ENCODE results near the gene PYDC2. TPM values are rescaled to one million over a fixed set of nuclear protein-coding genes. Genes with fewer than 3 reads are reported as not detected.

Gene PYDC2
- not detected in 2 replicates for total RNA-seq (2014; rRNA removed; shearing (Covaris generic))

DNA sequence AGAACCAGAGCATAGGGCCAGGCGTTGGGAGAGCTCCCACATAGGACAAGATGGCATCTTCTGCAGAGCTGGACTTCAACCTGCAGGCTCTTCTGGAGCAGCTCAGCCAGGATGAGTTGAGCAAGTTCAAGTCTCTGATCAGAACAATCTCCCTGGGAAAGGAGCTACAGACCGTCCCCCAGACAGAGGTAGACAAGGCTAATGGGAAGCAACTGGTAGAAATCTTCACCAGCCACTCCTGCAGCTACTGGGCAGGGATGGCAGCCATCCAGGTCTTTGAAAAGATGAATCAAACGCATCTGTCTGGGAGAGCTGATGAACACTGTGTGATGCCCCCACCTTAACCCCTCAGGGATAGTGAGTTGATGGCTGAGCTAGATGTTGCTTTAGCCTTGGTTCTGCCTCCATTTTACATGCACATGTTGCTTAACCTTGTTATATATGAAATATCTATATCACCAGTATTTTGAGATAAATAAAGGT lies at the start of gene PYDC2:
PYDC2 (plus strand) TSS at position 51 of the 483 bp plus-strand sequence; CDS start at position 51, 0 bp downstream.
- DNase-seq (ENCODE audit: low spot score) = no peak
- in situ Hi-C loops (cut with HindIII; ENCODE audit: low sequenced_read_pairs) = no loop called here

DNA sequence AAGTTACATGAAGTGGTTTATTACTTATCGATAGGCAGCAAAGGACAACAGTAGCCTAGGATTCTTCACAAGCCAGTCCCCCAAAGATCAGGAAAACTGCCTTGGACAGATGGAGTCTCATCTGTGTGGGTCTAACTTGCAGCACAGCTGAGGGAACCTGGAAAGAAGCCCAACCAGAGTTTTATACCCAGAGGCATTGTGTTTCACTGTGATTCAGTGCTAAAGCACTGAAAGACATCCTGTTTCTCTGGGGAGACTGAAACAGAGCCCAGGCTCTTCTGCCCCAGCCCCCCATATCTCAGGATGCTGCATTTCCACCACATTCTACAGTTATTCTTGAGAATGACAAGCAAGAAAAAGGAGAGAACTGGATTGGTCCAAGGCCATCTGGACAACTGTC lies 48.2 kb upstream of the PYDC2 start:
- no peak for DNase-seq (ENCODE audit: low spot score)
- in situ Hi-C loops (cut with HindIII; ENCODE audit: low sequenced_read_pairs) = no loop called here

DNA sequence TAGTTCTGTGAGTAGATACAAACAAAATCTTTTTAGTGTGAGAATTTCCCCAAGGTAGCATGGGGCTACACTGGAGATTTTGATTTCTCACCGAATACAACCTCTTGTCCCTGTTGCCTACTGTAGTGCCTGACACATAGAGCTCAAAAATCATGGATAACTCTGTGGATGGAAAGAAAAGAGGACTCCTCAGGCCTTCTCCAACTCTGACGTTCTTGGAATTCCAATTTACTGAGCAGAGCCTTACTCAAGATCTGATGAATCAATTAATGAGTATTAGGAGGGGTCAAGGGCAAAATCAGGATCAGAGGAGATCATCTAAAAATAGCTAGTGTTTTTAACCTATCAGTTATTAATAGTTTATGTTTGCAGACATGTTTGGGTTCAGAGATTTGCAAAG lies 46.7 kb upstream of the PYDC2 start:
- no peak for DNase-seq (ENCODE audit: low spot score)
- in situ Hi-C loops (cut with HindIII; ENCODE audit: low sequenced_read_pairs) = no loop called here

DNA sequence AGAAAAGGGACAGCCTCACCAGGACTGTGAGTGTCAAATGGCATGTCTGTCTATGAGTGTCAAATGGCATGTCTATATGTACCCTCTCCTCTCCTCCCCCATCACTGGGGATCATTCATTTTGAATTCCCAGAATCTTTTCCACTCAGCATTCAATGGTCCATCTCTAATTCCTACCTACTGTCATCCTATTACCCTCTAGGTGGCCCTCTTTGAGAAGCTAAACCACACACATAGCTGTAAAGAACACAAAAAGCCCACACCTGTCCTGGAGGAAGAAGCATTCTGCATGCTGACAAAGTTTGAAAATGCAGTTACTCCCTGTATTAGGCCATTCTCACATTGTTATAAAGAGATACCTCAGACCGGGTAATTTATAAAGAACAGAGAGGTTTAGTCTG lies 46.2 kb upstream of the PYDC2 start:
- no peak for DNase-seq (ENCODE audit: low spot score)
- in situ Hi-C loops (cut with HindIII; ENCODE audit: low sequenced_read_pairs) = no loop called here

DNA sequence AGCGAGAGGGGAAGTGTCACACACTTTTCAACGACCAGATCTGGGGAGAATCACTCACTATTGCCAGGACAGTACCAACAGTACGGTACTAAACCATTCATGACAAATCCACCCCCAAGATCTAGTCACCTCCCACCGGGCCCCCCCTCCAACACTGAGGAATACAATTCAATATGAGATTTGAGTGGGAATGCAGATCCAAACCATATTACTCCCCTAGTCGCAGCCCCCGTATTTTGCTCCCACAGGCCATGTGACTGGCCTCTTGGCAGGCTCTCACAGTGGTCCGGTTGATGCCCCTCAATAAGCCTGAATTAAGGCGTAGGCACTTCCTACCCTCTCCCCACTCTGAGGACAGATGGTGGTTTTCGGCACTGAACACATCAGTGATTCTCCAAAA lies 45.4 kb upstream of the PYDC2 start:
- in situ Hi-C loops (cut with HindIII; ENCODE audit: low sequenced_read_pairs) = no loop called here
- no peak for DNase-seq (ENCODE audit: low spot score)

DNA sequence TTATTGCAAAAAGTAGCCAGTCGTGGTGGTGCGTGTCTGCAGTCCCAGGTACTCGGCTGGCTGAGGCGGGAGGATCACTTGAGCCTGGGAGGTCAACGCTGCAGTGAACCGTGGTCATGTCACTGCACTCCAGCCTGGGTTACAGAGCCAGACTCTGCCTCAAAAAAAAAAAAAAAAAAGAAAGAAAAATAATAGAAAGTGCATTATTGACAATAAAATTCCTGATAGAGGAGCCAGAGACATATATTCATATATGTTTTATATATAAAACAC lies 43.6 kb upstream of the PYDC2 start:
- in situ Hi-C loops (cut with HindIII; ENCODE audit: low sequenced_read_pairs) = no loop called here
- no peak for DNase-seq (ENCODE audit: low spot score)

DNA sequence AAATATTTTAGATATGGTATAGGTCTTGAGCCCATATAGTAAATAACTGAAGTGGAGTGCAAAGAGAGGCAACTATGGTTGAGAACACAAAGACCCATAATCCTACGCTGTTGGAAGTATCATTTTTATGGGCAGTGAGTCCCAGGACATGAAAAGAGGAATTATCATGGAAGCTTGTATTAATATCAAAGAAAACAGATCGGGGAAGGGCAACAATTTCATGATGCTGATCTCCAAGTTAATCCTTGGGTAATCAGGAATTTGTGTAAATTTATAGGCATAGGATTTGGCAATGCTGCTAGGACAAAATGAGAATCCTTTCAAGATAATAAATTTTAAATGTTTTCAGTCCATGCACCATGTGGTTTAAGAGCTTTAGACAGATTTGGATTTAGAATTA lies 40.2 kb upstream of the PYDC2 start:
- DNase-seq (ENCODE audit: low spot score) = no peak
- in situ Hi-C loops (cut with HindIII; ENCODE audit: low sequenced_read_pairs) = no loop called here

DNA sequence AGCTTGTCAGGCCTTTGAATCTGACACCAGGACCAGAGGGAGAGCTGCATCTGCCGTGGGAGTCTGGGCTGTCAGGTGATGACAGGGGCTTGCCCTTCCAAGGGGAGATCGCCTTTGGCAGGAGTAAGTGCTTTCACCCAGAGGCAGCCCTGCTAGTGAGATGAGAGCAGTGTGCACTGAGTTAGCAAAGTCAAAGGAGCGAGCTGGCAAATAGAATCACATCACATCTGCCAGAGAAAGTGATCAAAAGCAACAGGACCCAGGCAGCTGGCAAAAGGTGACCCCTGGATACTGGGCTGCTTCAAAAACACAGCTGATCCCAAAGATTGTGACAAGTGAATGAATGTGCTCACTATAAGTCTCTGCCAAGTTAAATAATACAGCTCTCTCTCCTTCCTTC lies 36.1 kb upstream of the PYDC2 start:
- in situ Hi-C loops (cut with HindIII; ENCODE audit: low sequenced_read_pairs) = no loop called here
- no peak for DNase-seq (ENCODE audit: low spot score)

DNA sequence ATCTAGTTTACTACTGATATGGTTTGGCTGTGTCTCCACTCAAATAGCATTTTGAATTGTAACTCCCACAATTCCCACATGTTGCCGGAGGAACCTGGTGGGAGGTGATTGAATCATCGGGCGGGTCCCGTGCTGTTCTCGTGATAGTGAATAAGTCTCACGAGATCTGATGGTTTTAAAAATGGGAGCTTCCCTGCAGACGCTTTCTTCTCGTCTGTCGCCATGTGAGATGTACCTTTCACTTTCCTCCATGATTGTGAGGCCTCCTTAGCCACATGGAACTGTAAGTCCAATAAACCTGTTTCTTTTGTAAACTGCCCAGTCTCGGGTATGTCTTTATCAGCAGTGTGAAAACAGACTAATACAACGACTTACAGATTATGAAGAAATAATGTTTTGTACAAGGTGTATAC lies 35.6 kb upstream of the PYDC2 start:
- in situ Hi-C loops (cut with HindIII; ENCODE audit: low sequenced_read_pairs) = no loop called here

DNA sequence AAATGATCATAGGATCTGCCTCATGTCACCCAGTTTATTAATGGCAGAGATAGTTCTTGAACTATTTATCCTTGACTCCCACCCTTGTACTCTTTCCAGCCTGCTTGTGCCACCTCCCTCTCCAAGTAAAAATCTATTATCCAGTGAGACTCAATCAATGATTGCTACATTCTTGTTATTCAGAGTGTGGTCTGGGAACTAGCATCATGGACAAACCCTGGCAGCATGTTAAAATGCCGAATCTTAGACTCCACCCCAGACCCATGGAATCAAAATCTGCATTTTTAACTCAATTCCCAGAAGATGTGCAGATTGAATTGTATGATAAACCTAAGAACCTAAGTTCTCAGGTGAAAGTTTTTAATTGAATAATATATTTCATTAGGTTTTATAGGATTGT lies 34.7 kb upstream of the PYDC2 start:
- DNase-seq (ENCODE audit: low spot score) = no peak
- in situ Hi-C loops (cut with HindIII; ENCODE audit: low sequenced_read_pairs) = no loop called here

More for the DNA sequence above, 35.6 kb upstream of the PYDC2 start:
- DNase-seq (ENCODE audit: low spot score) = no peak

DNA sequence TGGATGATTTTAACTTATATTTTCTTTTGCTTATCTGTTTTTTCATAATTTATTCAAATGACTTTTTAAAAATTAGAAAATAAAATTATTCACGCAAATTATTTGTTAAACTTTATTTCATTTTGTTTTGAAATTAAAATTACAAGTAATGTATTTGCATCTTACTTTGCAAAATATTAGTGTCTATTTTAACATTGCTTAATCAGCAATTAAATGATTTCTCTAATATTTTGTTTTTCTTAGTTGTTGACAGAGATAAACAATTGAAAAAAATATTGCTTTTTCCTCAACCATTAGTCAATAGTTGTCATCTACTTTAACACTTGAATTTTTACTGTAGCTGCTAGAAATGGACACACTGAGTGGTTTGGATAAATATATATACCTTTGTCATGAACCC lies 32.8 kb upstream of the PYDC2 start:
- in situ Hi-C loops (cut with HindIII; ENCODE audit: low sequenced_read_pairs) = no loop called here

DNA sequence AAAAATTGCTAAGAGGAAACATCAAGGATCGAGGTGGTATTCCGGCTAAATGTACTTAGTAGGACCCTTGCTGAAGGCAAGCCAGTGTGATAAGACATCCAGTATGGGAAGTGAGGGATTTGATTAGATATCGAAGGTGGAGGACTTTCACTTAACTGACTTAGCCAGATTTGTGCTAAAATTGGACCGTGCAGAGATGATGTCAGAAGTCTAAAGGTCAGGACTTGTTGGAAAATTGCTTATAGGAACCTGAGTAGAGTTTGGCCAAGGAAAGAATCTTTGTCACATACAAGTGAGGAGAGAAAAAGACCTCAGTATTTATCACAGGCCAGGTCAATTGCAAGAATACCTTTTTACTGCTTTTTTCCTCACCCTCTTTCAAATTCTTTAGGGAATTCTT lies 30.9 kb upstream of the PYDC2 start:
- in situ Hi-C loops (cut with HindIII; ENCODE audit: low sequenced_read_pairs) = no loop called here

More for the DNA sequence above, 32.8 kb upstream of the PYDC2 start:
- DNase-seq (ENCODE audit: low spot score) = no peak

DNA sequence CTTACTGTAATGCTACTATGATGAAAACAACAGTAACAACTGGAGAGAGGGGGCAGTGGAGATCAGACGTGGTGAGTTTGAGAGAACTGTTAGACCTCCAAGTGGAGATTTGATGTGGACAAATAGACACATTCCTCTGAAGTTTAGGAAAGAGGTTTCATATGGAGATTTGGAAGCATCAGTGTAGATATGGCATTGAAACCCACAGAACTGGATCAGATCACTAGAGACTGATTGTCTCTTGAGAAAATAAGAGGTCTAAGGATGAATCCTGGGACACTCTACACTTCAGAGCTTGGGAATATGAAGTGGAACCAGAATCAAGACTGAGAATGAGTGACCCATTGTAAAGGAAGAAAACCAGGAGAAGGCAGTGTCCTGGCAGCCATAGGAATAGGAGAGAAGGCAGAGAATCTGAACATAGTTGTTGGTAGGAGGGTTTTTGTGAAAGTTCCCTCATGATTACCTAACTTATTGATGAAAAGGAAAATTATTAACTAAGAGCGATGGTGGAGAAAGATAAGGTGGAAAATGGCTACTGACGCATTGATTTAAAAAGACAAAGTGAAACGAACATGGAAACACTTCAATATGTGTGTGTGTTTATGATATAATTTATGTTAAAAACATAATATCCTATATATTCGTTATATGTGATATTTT lies 29.7 kb upstream of the PYDC2 start:
- no peak for DNase-seq (ENCODE audit: low spot score)
- in situ Hi-C loops (cut with HindIII; ENCODE audit: low sequenced_read_pairs) = no loop called here

More for the DNA sequence above, 30.9 kb upstream of the PYDC2 start:
- DNase-seq (ENCODE audit: low spot score) = no peak

DNA sequence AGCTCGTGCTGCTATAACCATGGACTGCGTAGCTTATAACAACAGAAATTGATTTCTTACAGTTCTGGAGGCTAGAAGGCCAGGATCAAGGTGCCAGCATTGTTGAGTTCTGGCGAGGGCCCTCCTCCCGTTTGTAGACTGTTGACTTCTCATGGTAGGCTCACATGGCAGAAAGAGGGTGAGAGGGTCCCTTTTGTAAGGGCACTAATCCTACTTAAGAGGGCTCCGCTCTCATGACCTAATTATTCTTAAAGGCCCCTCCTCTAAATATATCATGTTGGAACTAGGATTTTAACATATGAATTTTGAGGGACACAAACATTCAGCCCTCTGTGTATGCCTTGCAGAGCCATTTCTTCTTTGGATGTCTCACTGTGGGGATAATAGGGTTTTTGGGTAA lies 28.8 kb upstream of the PYDC2 start:
- in situ Hi-C loops (cut with HindIII; ENCODE audit: low sequenced_read_pairs) = no loop called here

DNA sequence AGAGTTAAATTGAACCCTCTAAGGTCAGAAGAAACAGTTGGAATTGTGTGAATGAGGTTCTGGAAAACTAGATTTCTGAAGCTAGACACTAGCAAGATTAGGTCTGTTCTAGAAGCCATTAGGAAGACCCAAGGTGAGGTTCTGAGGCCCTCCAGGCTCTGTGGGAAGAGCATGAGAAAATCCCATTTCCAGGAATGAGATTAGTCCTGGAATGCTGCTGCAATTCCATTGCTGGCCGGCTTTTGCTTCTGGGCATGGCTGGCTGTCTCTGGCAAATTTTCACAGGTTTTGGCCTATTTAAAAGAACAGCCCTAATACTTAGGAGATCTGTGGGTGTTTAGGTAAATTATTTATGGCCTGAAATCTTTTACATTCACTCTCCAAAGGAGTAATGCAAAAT lies 26.9 kb upstream of the PYDC2 start:
- in situ Hi-C loops (cut with HindIII; ENCODE audit: low sequenced_read_pairs) = no loop called here
- DNase-seq (ENCODE audit: low spot score) = no peak

More for the DNA sequence above, 28.8 kb upstream of the PYDC2 start:
- no peak for DNase-seq (ENCODE audit: low spot score)

DNA sequence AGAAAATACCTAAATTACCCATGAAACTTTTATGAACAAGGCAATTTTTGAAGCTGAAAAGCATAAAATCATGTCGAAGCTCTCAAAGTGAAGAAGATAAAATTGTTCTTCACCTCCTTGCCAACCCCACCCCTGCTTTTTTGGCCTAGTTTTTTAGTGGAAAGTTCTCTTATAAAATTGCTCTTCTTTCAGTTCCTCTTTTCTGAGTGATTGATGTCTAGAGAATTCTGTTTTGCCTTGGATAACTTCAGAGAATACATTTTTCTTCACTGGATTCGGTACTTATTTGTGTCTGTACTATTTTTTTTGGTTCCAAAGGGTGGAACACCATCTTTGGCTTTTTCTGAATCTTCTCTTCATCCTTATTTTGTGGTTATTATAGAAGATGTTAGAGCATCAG lies 25.0 kb upstream of the PYDC2 start:
- in situ Hi-C loops (cut with HindIII; ENCODE audit: low sequenced_read_pairs) = no loop called here
- no peak for DNase-seq (ENCODE audit: low spot score)

DNA sequence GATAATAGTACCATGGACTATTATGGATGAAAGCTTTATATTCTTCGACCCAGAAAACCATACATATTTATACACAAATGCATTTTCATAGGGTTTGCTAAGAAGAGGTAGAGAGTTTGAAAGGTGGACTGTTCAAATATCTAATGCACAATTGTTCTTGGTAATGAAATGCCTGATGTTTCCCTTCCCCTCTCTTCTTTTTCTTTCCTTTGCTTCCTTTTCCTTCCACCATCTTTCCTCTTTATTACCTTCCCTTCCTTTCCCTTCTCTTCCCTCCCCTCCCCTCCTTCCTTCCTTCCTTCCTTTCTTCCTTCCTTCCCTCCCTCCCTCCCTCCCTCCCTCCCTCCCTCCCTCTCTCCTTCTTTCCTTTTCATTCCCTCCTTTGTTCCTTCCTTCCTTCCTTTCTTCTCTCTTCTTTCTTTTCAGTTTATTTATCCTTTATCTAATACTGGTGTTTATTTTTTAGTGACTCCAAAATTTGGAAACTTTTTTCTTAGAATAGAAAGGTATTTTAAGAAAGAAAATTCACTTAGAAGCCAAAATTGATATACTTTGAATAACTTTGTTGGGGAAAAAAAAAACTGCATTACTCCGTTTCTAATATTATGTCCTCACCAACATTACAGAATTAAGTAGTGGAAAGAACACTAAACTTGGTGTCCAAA lies 22.7 kb upstream of the PYDC2 start:
- in situ Hi-C loops (cut with HindIII; ENCODE audit: low sequenced_read_pairs) = no loop called here
- DNase-seq (ENCODE audit: low spot score) = no peak

DNA sequence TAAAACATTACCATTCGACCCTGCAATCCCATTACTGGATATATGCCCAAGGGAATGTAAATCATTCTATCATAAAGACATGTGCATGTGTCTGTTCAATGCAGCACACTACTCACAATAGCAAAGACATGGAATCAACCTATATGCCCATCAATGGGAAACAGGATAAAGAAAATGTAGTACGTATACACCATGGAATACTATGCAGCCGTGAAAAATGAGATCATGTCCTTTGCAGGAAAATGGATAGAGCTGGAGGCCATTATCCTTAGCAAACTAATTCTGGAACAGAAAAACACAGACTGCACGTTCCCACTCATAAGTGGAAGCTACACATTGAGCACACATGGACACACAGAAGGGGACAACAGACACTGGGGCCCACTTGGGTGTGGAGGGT lies 20.4 kb upstream of the PYDC2 start:
- in situ Hi-C loops (cut with HindIII; ENCODE audit: low sequenced_read_pairs) = no loop called here
- DNase-seq (ENCODE audit: low spot score) = no peak

DNA sequence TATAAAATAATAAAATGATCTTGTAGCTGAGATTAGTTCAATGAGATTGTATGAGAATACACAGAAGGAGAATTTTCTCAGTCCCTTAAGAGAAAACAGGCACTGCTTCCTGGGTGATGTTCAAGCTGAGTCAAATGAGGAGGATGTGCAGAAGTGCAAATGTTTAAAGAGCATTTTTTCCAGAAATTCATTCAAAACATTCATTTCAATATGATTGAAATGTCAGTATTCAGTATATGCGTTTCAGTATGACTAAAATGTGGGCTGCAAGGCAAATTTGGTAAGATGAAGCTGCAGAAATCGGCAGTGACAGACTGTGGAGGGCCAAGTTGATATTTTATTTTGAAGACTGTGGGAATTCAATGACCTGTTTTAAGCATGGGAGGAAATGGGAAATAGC lies 19.3 kb upstream of the PYDC2 start:
- no peak for DNase-seq (ENCODE audit: low spot score)

DNA sequence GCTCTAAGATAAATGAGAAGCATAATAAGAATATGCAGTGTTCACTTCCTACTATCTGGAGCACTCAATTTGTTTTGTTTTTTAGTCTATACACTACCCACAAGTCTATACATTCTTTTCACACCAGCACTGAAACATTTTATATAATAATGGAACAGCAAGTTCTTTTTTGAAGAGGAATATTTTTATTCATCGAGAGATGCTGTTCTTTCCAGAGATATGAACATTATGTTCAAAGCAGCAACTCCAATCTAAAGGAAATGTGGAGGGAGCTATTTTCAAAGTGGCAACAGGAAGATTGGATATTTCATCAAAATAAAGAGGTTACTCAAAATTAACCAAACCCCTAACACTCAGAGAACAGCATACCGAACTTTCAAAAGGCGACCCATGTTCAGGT lies 16.4 kb upstream of the PYDC2 start:
- in situ Hi-C loops (cut with HindIII; ENCODE audit: low sequenced_read_pairs) = no loop called here
- no peak for DNase-seq (ENCODE audit: low spot score)

More for the DNA sequence above, 19.3 kb upstream of the PYDC2 start:
- in situ Hi-C loops (cut with HindIII; ENCODE audit: low sequenced_read_pairs) = no loop called here

DNA sequence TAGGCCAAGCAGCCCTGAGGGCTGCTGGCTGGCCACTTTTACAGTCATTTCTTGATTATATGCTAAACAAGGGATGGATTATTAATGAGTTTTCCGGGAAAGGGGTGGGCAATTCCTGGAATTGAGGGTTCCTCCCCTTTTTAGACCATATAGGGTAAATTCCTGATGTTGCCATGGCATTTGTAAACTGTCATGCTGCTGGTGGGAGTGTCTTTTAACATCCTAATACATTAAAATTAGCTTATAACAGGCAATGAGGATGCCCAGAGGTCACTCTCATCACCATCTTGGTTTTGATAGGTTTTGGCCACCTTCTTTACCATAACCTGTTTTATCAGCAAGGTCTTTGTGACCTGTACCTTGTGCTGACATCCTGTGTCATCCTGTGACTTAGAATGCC lies 11.7 kb upstream of the PYDC2 start:
- no peak for DNase-seq (ENCODE audit: low spot score)
- in situ Hi-C loops (cut with HindIII; ENCODE audit: low sequenced_read_pairs) = no loop called here
